Vagina (tissue), 2 donors: ENCODE results near the gene SEPTIN5. TPM values are rescaled to one million over a fixed set of nuclear protein-coding genes. Genes with fewer than 3 reads are reported as not detected.

Experiments
- DNase-seq, 2 donors: peaks; one replicate each; pipeline ENCODE4 v3.0.0-alpha.2; 2017; ENCODE audit errors: extremely low spot score in 2 of 2
- H3K27ac ChIP-seq: fragments of 200-600 bp; sonication (generic); one replicate; pipeline ENCODE4 v1.5.1; 2019
- H3K27me3 ChIP-seq: fragments of 200-600 bp; sonication (generic); one replicate; pipeline ENCODE4 v1.5.1; 2019
- H3K36me3 ChIP-seq, 2 donors: fragments of 200-600 bp; sonication (generic); one replicate each; pipeline ENCODE4 v1.5.1; 2017 to 2019
- H3K4me1 ChIP-seq: fragments of 200-600 bp; sonication (generic); one replicate; pipeline ENCODE4 v1.5.1; 2019
- H3K4me3 ChIP-seq, 2 donors: fragments of 200-600 bp; sonication (generic); 1 replicate in 1 of 2; 2 replicates in 1 of 2; pipeline ENCODE4 v1.5.1; 2016 to 2019
- H3K9me3 ChIP-seq: fragments of 200-600 bp; sonication (generic); one replicate; pipeline ENCODE4 v1.5.1; 2019
- CTCF ChIP-seq, 3 experiments: fragments of 450-650 bp in 2 of 3; fragments of 200-600 bp in 1 of 3; sonication (generic) in 1 of 3; IDR thresholded peaks; one replicate each; pipeline ENCODE4 v1.5.1; 2017 to 2019; ENCODE audit warnings: antibody characterized with exemption in 3 of 3, mild to moderate bottlenecking in 2 of 3, moderate library complexity in 2 of 3
- POLR2A ChIP-seq, 2 donors: fragments of 450-650 bp; IDR thresholded peaks; one replicate each; pipeline ENCODE4 v1.6.1; 2017; ENCODE audit warnings: antibody characterized with exemption in 2 of 2, mild to moderate bottlenecking in 2 of 2, moderate library complexity in 2 of 2
- POLR2AphosphoS5 ChIP-seq, 2 donors: sonication (generic); formaldehyde crosslinking; IDR thresholded peaks; one replicate each; pipeline ENCODE4 v1.9.0; 2017; ENCODE audit warnings: antibody characterized with exemption in 2 of 2, mild to moderate bottlenecking in 2 of 2, low read depth in 1 of 2; ENCODE audit not compliant: insufficient read depth in 1 of 2
- intact Hi-C: fragments of 100-400 bp; cut with DNase I; formaldehyde crosslinking; loops from one replicate; pipeline ENCODE4 v1.15.1; 2023
- total RNA-seq: library from RNA; depleted of rRNA; stranded (reverse); fragments of >200 nt; gene quantifications from one replicate; pipeline ENCODE4 v1.2.3, GENCODE V29; 2016

The SEPTIN5 gene
- total RNA-seq, 1 donor from 2014 or later, result 67.3 TPM

GRCh38 chr22:19739911-19740449 lies 25.7 kb downstream of the SEPTIN5 start:
- DNase-seq, result no peak
- intact Hi-C loops, result no loop called here
- TF ChIP-seq POLR2AphosphoS5 (IDR thresholded peaks at IDR 0.05; ENCODE audit: insufficient read depth in 1 of 2, low read depth in 1 of 2) (no peak), POLR2A (IDR thresholded peaks at IDR 0.05) (no peak), CTCF (IDR thresholded peaks at IDR 0.05) (no peak)
- H3K9me3 ChIP-seq, result no peaks in the 10 kb centered on the region
- no peak overlapping the region for H3K4me3 ChIP-seq
- H3K27ac ChIP-seq, result no peak overlapping the region
- H3K4me1 ChIP-seq, result no peaks in the 10 kb centered on the region
- H3K27me3 ChIP-seq, result no peaks in the 10 kb centered on the region
- H3K36me3 ChIP-seq, result no peaks in the 10 kb centered on the region

GRCh38 chr22:19740586-19740985 lies 26.3 kb downstream of the SEPTIN5 start:
- no peak for TF ChIP-seq CTCF (IDR thresholded peaks at IDR 0.05)
- H3K4me3 ChIP-seq, result no peak overlapping the region
- no peak for DNase-seq
- intact Hi-C loops, result no loop called here
- H3K9me3 ChIP-seq, result no peaks in the 10 kb centered on the region
- H3K4me1 ChIP-seq, result no peaks in the 10 kb centered on the region
- no peak overlapping the region for H3K27ac ChIP-seq
- no peaks in the 10 kb centered on the region for H3K27me3 ChIP-seq
- no peaks in the 10 kb centered on the region for H3K36me3 ChIP-seq

GRCh38 chr22:19741053-19741452 lies 26.8 kb downstream of the SEPTIN5 start:
- Histone ChIP-seq H3K36me3 (no peaks in the 10 kb centered on the region), H3K4me1 (no peaks in the 10 kb centered on the region), H3K27ac (no peak overlapping the region), H3K27me3 (no peaks in the 10 kb centered on the region), H3K4me3 (no peak overlapping the region), H3K9me3 (no peaks in the 10 kb centered on the region)
- intact Hi-C loops, result no loop called here
- TF ChIP-seq POLR2A (IDR thresholded peaks at IDR 0.05) (no peak), CTCF (IDR thresholded peaks at IDR 0.05) (no peak), POLR2AphosphoS5 (IDR thresholded peaks at IDR 0.05; ENCODE audit: insufficient read depth in 1 of 2, low read depth in 1 of 2) (no peak)
- DNase-seq, result no peak

- Histone ChIP-seq H3K4me1 (no peaks in the 10 kb centered on the region), H3K27ac (no peak overlapping the region), H3K27me3 (no peaks in the 10 kb centered on the region), H3K4me3 (no peak overlapping the region), H3K9me3 (no peaks in the 10 kb centered on the region), H3K36me3 (no peaks in the 10 kb centered on the region)
- intact Hi-C loops, result no loop called here
- no peak for TF ChIP-seq POLR2AphosphoS5 (IDR thresholded peaks at IDR 0.05; ENCODE audit: insufficient read depth in 1 of 2, low read depth in 1 of 2)
- DNase-seq, result no peak
Observed at GRCh38 chr22:19742160-19743066, 28.1 kb downstream of the SEPTIN5 start.

GRCh38 chr22:19743081-19743480 lies 28.8 kb downstream of the SEPTIN5 start:
- no peaks in the 10 kb centered on the region for H3K36me3 ChIP-seq
- no peak overlapping the region for H3K27ac ChIP-seq
- no peaks in the 10 kb centered on the region for H3K27me3 ChIP-seq
- no peaks in the 10 kb centered on the region for H3K9me3 ChIP-seq
- H3K4me3 ChIP-seq, result no peak overlapping the region
- intact Hi-C loops, result no loop called here
- DNase-seq, result no peak
- H3K4me1 ChIP-seq, result no peaks in the 10 kb centered on the region
- TF ChIP-seq POLR2A (IDR thresholded peaks at IDR 0.05) (no peak), POLR2AphosphoS5 (IDR thresholded peaks at IDR 0.05; ENCODE audit: insufficient read depth in 1 of 2, low read depth in 1 of 2) (no peak), CTCF (IDR thresholded peaks at IDR 0.05) (no peak)
